MCF 10A (cell line): ENCODE results near the gene DPT. TPM values are rescaled to one million over a fixed set of nuclear protein-coding genes. Genes with fewer than 3 reads are reported as not detected.
A peak's percentile ranks its signal among the peaks of the same experiment; 100 is the strongest.

Experiments
- BruUV-seq: library from RNA; stranded (reverse); fragments of 400-500 nt; replicated peaks from 2 replicates; lab custom pipeline; 2021; lab: Mats Ljungman, UMichigan
- CTCF ChIA-PET: fragments of 300-600 bp; sonication (Branson Sonifier 250); formaldehyde crosslinking; extraction: SDS; loops from one replicate; lab custom pipeline; 2021; ENCODE audit warnings: antibody characterized with exemption, inconsistent platforms; lab: Yijun Ruan, JAX
- POLR2A ChIA-PET: fragments of 300-600, 350-650 bp; sonication (Branson Sonifier 250); formaldehyde crosslinking; extraction: SDS; loops from one replicate; lab custom pipeline; 2020; ENCODE audit warnings: antibody characterized with exemption, inconsistent platforms; lab: Yijun Ruan, JAX
- DNase-seq: peaks from one replicate; pipeline ENCODE4 v3.0.0-alpha.2; 2018; ENCODE audit not compliant: unreplicated experiment
- H3K27ac Mint-ChIP-seq: one replicate; pipeline ENCODE4 v1.8.0; 2022; ENCODE audit warnings: mild to moderate bottlenecking, low read depth, mixed read lengths; ENCODE audit not compliant: unreplicated experiment
- H3K27me3 Mint-ChIP-seq: one replicate; pipeline ENCODE4 v1.8.0; 2022; ENCODE audit warnings: mixed read lengths; ENCODE audit not compliant: insufficient read depth, unreplicated experiment
- H3K36me3 Mint-ChIP-seq: one replicate; pipeline ENCODE4 v1.8.0; 2022; ENCODE audit warnings: mild to moderate bottlenecking, moderate library complexity, mixed read lengths; ENCODE audit not compliant: insufficient read depth, unreplicated experiment
- H3K4me1 Mint-ChIP-seq: one replicate; pipeline ENCODE4 v1.8.0; 2022; ENCODE audit warnings: mixed read lengths; ENCODE audit not compliant: insufficient read depth, unreplicated experiment
- H3K4me3 Mint-ChIP-seq: one replicate; pipeline ENCODE4 v1.8.0; 2022; ENCODE audit warnings: mild to moderate bottlenecking, moderate library complexity, mixed read lengths; ENCODE audit not compliant: unreplicated experiment
- H3K9me3 Mint-ChIP-seq: one replicate; pipeline ENCODE4 v1.8.0; 2022; ENCODE audit warnings: mixed read lengths; ENCODE audit not compliant: unreplicated experiment
- CTCF ChIP-seq: fragments of 200-600 bp; IDR thresholded peaks from one replicate; pipeline ENCODE4 v1.8.0; 2022; ENCODE audit warnings: antibody characterized with exemption, mild to moderate bottlenecking; ENCODE audit not compliant: unreplicated experiment
- intact Hi-C: fragments of 100-400 bp; cut with micrococcal nuclease; formaldehyde crosslinking; loops from 2 replicates; pipeline ENCODE4 v1.14.1; 2022
- total RNA-seq: library from RNA; stranded (reverse); gene quantifications from 2 replicates; pipeline ENCODE4 v1.2.3, GENCODE V29; 2022

DPT gene
- total RNA-seq, 1 experiment from 2014 or later, result 1.9 TPM

GRCh38 chr1:168665975-168666374 lies 63.0 kb downstream of the DPT start:
- TF ChIP-seq CTCF, result no peak
- Mint-ChIP-seq H3K27ac (no peak overlapping the region), H3K27me3 (no peaks in the 10 kb centered on the region), H3K4me3 (no peak overlapping the region), H3K36me3 (no peaks in the 10 kb centered on the region), H3K4me1 (peaks cover 5% of the 10 kb centered on the region), H3K9me3 (peaks cover 4% of the 10 kb centered on the region)
- POLR2A ChIA-PET, result no interaction called here
- intact Hi-C loops, result no loop called here
- no TSS peak for BruUV-seq
- no peak for DNase-seq
- CTCF ChIA-PET, result interaction anchor here (0.8 kb wide), 1 partner anchor 440 kb away, joined by 4 read pairs; the partner anchor contains the start of gene ATP1B1

GRCh38 chr1:168664069-168664834 lies 64.8 kb downstream of the DPT start:
- H3K4me1 Mint-ChIP-seq, result peaks cover 5% of the 10 kb centered on the region
- CTCF ChIA-PET, result interaction anchor here (1.4 kb wide), 1 partner anchor 27 kb away, joined by 4 read pairs; no protein-coding TSS in a partner anchor
- no peak overlapping the region for H3K27ac Mint-ChIP-seq
- no peak overlapping the region for H3K4me3 Mint-ChIP-seq
- TF ChIP-seq CTCF, result no peak
- BruUV-seq, result no TSS peak
- no peak for DNase-seq
- POLR2A ChIA-PET, result interaction anchor here (0.6 kb wide), 3 partner anchors 92 to 1304 kb away, joined by 3 read pairs; no protein-coding TSS in a partner anchor
- H3K27me3 Mint-ChIP-seq, result no peaks in the 10 kb centered on the region
- intact Hi-C loops, result no loop called here
- no peaks in the 10 kb centered on the region for H3K36me3 Mint-ChIP-seq
- H3K9me3 Mint-ChIP-seq, result no peaks in the 10 kb centered on the region

- no peak for DNase-seq
- Mint-ChIP-seq H3K4me1 (peaks cover 20% of the 10 kb centered on the region), H3K36me3 (no peaks in the 10 kb centered on the region), H3K27me3 (no peaks in the 10 kb centered on the region), H3K4me3 (no peak overlapping the region), H3K27ac (no peak overlapping the region), H3K9me3 (no peaks in the 10 kb centered on the region)
- ChIA-PET CTCF (interaction anchor here (0.5 to 1.5 kb wide), 2 partner anchors 136 to 692 kb away, joined by 3 to 4 read pairs; no protein-coding TSS in a partner anchor), POLR2A (interaction anchor here (0.6 to 1.3 kb wide), 2 partner anchors 20 to 61 kb away, joined by 3 read pairs; no protein-coding TSS in a partner anchor)
- no TSS peak for BruUV-seq
- TF ChIP-seq CTCF, result no peak
- intact Hi-C loops, result no loop called here
Measured at GRCh38 chr1:168656485-168656884, 72.5 kb downstream of the DPT start.

GRCh38 chr1:168654198-168654915 lies 74.6 kb downstream of the DPT start:
- peak; percentile 52 for DNase-seq
- ChIA-PET POLR2A (interaction anchor here (0.6 to 1.4 kb wide), 4 partner anchors 21 to 66 kb away, joined by 3 to 4 read pairs (median 3); no protein-coding TSS in a partner anchor), CTCF (interaction anchor here (0.6 to 4.8 kb wide), 4 partner anchors 17 to 617 kb away, joined by 3 to 23 read pairs (median 4); no protein-coding TSS in a partner anchor)
- BruUV-seq, result no TSS peak
- H3K9me3 Mint-ChIP-seq, result no peaks in the 10 kb centered on the region
- no peak overlapping the region for H3K4me3 Mint-ChIP-seq
- H3K27ac Mint-ChIP-seq, result peak overlapping the region; percentile 1
- H3K4me1 Mint-ChIP-seq, result peaks cover 20% of the 10 kb centered on the region
- H3K36me3 Mint-ChIP-seq, result no peaks in the 10 kb centered on the region
- intact Hi-C loops, result no loop called here
- H3K27me3 Mint-ChIP-seq, result no peaks in the 10 kb centered on the region
- TF ChIP-seq CTCF, result no peak
